SK-N-MC (cell line): ENCODE measurements around the gene KIF3B.

Source experiments
- EZH2 ChIP-seq: fragments of 200-600 bp; sonication (generic); IDR thresholded peaks from one replicate; pipeline ENCODE4 v1.6.1; 2017; ENCODE audit warnings: antibody characterized with exemption
- FOXP2 ChIP-seq: optimal IDR thresholded peaks from 2 replicates; pipeline ENCODE3; 2011; ENCODE audit warnings: mild to moderate bottlenecking, moderate library complexity; ENCODE audit not compliant: insufficient read depth; ENCODE audit errors: extremely low read length, control extremely low read depth
- POLR2AphosphoS5 ChIP-seq: IDR thresholded peaks from 2 replicates; pipeline ENCODE4 v1.6.1; 2012; ENCODE audit warnings: mild to moderate bottlenecking, low read depth, low read length, borderline replicate concordance

GRCh38 chr20:32240205-32240604 lies 37.2 kb upstream of the KIF3B start:
- TF ChIP-seq POLR2AphosphoS5 (no peak), EZH2 (no peak), FOXP2 (no peak)
